H9 (cell line): Measurements from ENCODE around the gene OR8D2. TPM values are rescaled to one million over a fixed set of nuclear protein-coding genes. Genes with fewer than 3 reads are reported as not detected.

Experiments
- DNase-seq: peaks from one replicate; pipeline ENCODE4 v3.0.0-alpha.2; 2017
- H2AFZ ChIP-seq: one replicate; pipeline ENCODE4 v1.6.1; 2013; ENCODE audit warnings: mild to moderate bottlenecking, low read length, control low read depth, moderate library complexity
- H2AK5ac ChIP-seq: 2 replicates; pipeline ENCODE4 v1.6.1; 2013; ENCODE audit warnings: low read length, control low read depth, mixed read lengths; ENCODE audit not compliant: insufficient read length
- H2BK120ac ChIP-seq: one replicate; pipeline ENCODE4 v1.6.1; 2013; ENCODE audit warnings: low read depth, mild to moderate bottlenecking, low read length, control low read depth, inconsistent platforms; ENCODE audit not compliant: poor library complexity, severe bottlenecking
- H2BK12ac ChIP-seq: 2 replicates; pipeline ENCODE4 v1.6.1; 2013; ENCODE audit warnings: low read length, control low read depth, mixed read lengths, low read depth; ENCODE audit not compliant: insufficient read length
- H2BK15ac ChIP-seq: 2 replicates; pipeline ENCODE4 v1.6.1; 2013; ENCODE audit warnings: low read depth, low read length, control low read depth
- H2BK20ac ChIP-seq: one replicate; pipeline ENCODE4 v1.6.1; 2013; ENCODE audit warnings: low read depth, mild to moderate bottlenecking, low read length, control low read depth, inconsistent platforms; ENCODE audit not compliant: poor library complexity, severe bottlenecking
- H2BK5ac ChIP-seq: 2 replicates; pipeline ENCODE4 v1.6.1; 2013; ENCODE audit warnings: low read length, control low read depth, mixed read lengths; ENCODE audit not compliant: insufficient read length
- H3K14ac ChIP-seq: 2 replicates; pipeline ENCODE4 v1.6.1; 2013; ENCODE audit warnings: low read length, control low read depth; ENCODE audit not compliant: insufficient read depth
- H3K18ac ChIP-seq: 2 replicates; pipeline ENCODE4 v1.6.1; 2013; ENCODE audit warnings: low read depth, mild to moderate bottlenecking, mixed read lengths, low read length, control low read depth; ENCODE audit not compliant: insufficient read length
- H3K23ac ChIP-seq: 2 replicates; pipeline ENCODE4 v1.6.1; 2013; ENCODE audit warnings: low read length, control low read depth, mixed read lengths, low read depth; ENCODE audit not compliant: insufficient read length
- H3K23me2 ChIP-seq: 2 replicates; pipeline ENCODE4 v1.6.1; 2013; ENCODE audit warnings: low read depth, mild to moderate bottlenecking, mixed read lengths, low read length, control low read depth; ENCODE audit not compliant: insufficient read length, poor library complexity, severe bottlenecking
- H3K27ac ChIP-seq: 2 replicates; pipeline ENCODE4 v1.5.1; 2013; ENCODE audit warnings: low read length, control low read depth, mixed read lengths, low read depth; ENCODE audit not compliant: insufficient read length
- H3K27me3 ChIP-seq: 2 replicates; pipeline ENCODE4 v1.6.1; 2013; ENCODE audit warnings: low read length, control low read depth, inconsistent platforms; ENCODE audit not compliant: insufficient read depth
- H3K4ac ChIP-seq: 2 replicates; pipeline ENCODE4 v1.6.1; 2013; ENCODE audit warnings: low read depth, mild to moderate bottlenecking, control low read depth, inconsistent platforms, low read length, moderate library complexity
- H3K4me1 ChIP-seq: 2 replicates; pipeline ENCODE4 v1.6.1; 2013; ENCODE audit warnings: low read length, control low read depth, inconsistent platforms; ENCODE audit not compliant: insufficient read depth
- H3K4me2 ChIP-seq: 2 replicates; pipeline ENCODE4 v1.6.1; 2013; ENCODE audit warnings: low read length, control low read depth, mixed read lengths; ENCODE audit not compliant: insufficient read length, insufficient read depth
- H3K56ac ChIP-seq: 2 replicates; pipeline ENCODE4 v1.6.1; 2013; ENCODE audit warnings: low read depth, mild to moderate bottlenecking, mixed read lengths, low read length, control low read depth; ENCODE audit not compliant: insufficient read length
- H3K79me1 ChIP-seq: 2 replicates; pipeline ENCODE4 v1.6.1; 2013; ENCODE audit warnings: low read depth, mild to moderate bottlenecking, moderate library complexity, low read length, control low read depth, inconsistent platforms; ENCODE audit not compliant: insufficient read depth, poor library complexity, severe bottlenecking
- H3K79me2 ChIP-seq: 2 replicates; pipeline ENCODE4 v1.6.1; 2013; ENCODE audit warnings: low read length, control low read depth, inconsistent platforms; ENCODE audit not compliant: insufficient read depth
- H3K9ac ChIP-seq: 2 replicates; pipeline ENCODE4 v1.6.1; 2013; ENCODE audit warnings: low read length, control low read depth, mixed read lengths; ENCODE audit not compliant: insufficient read length; ENCODE audit errors: extremely low read depth
- H3K9me3 ChIP-seq: one replicate; pipeline ENCODE4 v1.6.1; 2013; ENCODE audit warnings: low read depth, low read length, inconsistent platforms; ENCODE audit not compliant: control insufficient read depth
- H3T11ph ChIP-seq: one replicate; pipeline ENCODE4 v1.6.1; 2013; ENCODE audit warnings: mild to moderate bottlenecking, low read length, control low read depth, inconsistent platforms
- H4K20me1 ChIP-seq: one replicate; pipeline ENCODE4 v1.6.1; 2013; ENCODE audit not compliant: control insufficient read depth, insufficient read length, insufficient read depth
- H4K5ac ChIP-seq: 2 replicates; pipeline ENCODE4 v1.6.1; 2013; ENCODE audit warnings: low read depth, mild to moderate bottlenecking, mixed read lengths, low read length, control low read depth; ENCODE audit not compliant: insufficient read length
- H4K8ac ChIP-seq: replicated peaks from 2 replicates; pipeline ENCODE4 v1.6.1; 2013; ENCODE audit warnings: low read length, control low read depth, mixed read lengths, low read depth; ENCODE audit not compliant: insufficient read length
- H4K91ac ChIP-seq: 2 replicates; pipeline ENCODE4 v1.6.1; 2013; ENCODE audit warnings: low read depth, mild to moderate bottlenecking, moderate library complexity, mixed read lengths, low read length, control low read depth; ENCODE audit not compliant: insufficient read length
- H3K27ac Mint-ChIP-seq, 3 experiments: 2 replicates in 2 of 3; 3 replicates in 1 of 3; pipeline ENCODE4 v1.8.0; 2020 to 2021; ENCODE audit warnings: mixed read lengths in 3 of 3, mild to moderate bottlenecking in 1 of 3, moderate library complexity in 1 of 3
- H3K27me3 Mint-ChIP-seq: 2 replicates; pipeline ENCODE4 v1.8.0; 2021; ENCODE audit warnings: low read depth, mild to moderate bottlenecking, moderate library complexity, mixed read lengths
- H3K36me3 Mint-ChIP-seq, 3 experiments: 2 replicates in 2 of 3; 3 replicates in 1 of 3; pipeline ENCODE4 v1.8.0; 2020 to 2021; ENCODE audit warnings: low read depth in 3 of 3, mixed read lengths in 3 of 3; ENCODE audit not compliant: insufficient read depth in 1 of 3
- H3K4me1 Mint-ChIP-seq, 2 experiments: 2 replicates each; pipeline ENCODE4 v1.8.0; 2020; ENCODE audit warnings: mixed read lengths in 2 of 2
- H3K4me3 Mint-ChIP-seq, 2 experiments: 2 replicates in 1 of 2; 3 replicates in 1 of 2; pipeline ENCODE4 v1.8.0; 2020 to 2021; ENCODE audit warnings: mild to moderate bottlenecking in 2 of 2, mixed read lengths in 2 of 2, moderate library complexity in 1 of 2
- H3K9me3 Mint-ChIP-seq, 2 experiments: 2 replicates in 1 of 2; 3 replicates in 1 of 2; pipeline ENCODE4 v1.8.0; 2020; ENCODE audit warnings: mild to moderate bottlenecking in 2 of 2, mixed read lengths in 2 of 2, moderate library complexity in 1 of 2
- WGBS: extraction: QIAGEN DNeasy Blood & Tissue Kit; methylation state at CpG from one replicate; pipeline ENCODE4 v1.1.7; 2013; ENCODE audit warnings: missing lambda C conversion rate, low lambda C conversion rate, mixed read lengths; ENCODE audit not compliant: insufficient read length; ENCODE audit errors: extremely low coverage; 5-methylcytosine and 5-hydroxymethylcytosine counted together
- total RNA-seq: library from RNA; stranded (reverse); gene quantifications from 2 replicates; pipeline ENCODE4 v1.2.1, GENCODE V29; 2021
- TF ChIP-seq, protein P1 (sequence below): fragments of 200-600 bp; sonication (generic); conservative IDR thresholded peaks from 3 replicates; pipeline ENCODE4 v1.8.0; 2021; ENCODE audit warnings: antibody characterized with exemption, mild to moderate bottlenecking

Gene OR8D2
- total RNA-seq, 1 experiment from 2014 or later = not detected

DNA sequence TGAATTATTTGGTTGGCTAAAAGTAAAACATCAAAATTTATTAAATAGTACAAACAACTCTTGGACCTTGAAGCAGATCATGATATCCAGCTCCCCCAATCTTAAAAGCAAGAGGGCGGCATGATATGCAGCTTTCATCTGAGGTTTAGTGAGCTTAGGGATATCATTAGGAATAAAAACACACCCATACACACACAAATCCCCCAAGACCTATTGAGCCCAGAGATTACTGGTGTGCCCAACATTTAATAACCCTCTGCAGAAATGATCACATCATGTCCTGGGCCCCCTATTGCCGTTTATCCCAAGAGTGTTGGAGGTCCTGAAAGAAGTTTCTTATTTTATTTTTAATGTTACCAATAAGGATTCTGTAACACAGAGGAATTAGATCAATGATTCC, 6.1 kb downstream of the OR8D2 start, which contains the start of gene OR8D1:
OR8D1 (minus strand) TSS at position 101 of the 400 bp plus-strand sequence. CDS start 3,183 bp downstream, outside the sequence.
- Histone ChIP-seq H3K4ac (no peak within 1 kb of the TSS), H4K91ac (no peak within 1 kb of the TSS), H3K27me3 (no peaks in the 10 kb centered on the region), H3K9me3 (no peaks in the 10 kb centered on the region), H2AK5ac (no peak within 1 kb of the TSS), H3K23me2 (no peaks in the 10 kb centered on the region), H2AFZ (no peak within 1 kb of the TSS), H2BK120ac (no peak within 1 kb of the TSS), H3K27ac (no peak within 1 kb of the TSS), H3K9ac (no peak within 1 kb of the TSS), H3T11ph (no peak within 1 kb of the TSS), H3K4me2 (no peak within 1 kb of the TSS), H2BK12ac (no peak within 1 kb of the TSS), H2BK5ac (no peak within 1 kb of the TSS), H3K23ac (no peak within 1 kb of the TSS), H3K4me1 (no peaks in the 10 kb centered on the region), H2BK20ac (no peak within 1 kb of the TSS), H3K79me2 (no peaks in the 10 kb centered on the region), H4K20me1 (no peaks in the 10 kb centered on the region), H3K79me1 (no peaks in the 10 kb centered on the region), H3K18ac (no peak within 1 kb of the TSS), H4K8ac (no peak within 1 kb of the TSS), H2BK15ac (no peak within 1 kb of the TSS), H4K5ac (no peak within 1 kb of the TSS), H3K14ac (no peak within 1 kb of the TSS), H3K56ac (no peak within 1 kb of the TSS)
- Mint-ChIP-seq H3K9me3 (no peaks in the 10 kb centered on the region), H3K27me3 (peaks cover 3% of the 10 kb centered on the region), H3K27ac (peak within 1 kb of the TSS in 1 of 3 experiments; percentile 70; a peak in 1 of 7 replicates), H3K4me3 (no peak within 1 kb of the TSS), H3K4me1 (no peaks in the 10 kb centered on the region), H3K36me3 (no peaks in the 10 kb centered on the region)
- no CpG with 5 or more reads among the region's 2 CpGs for WGBS
- no peak for DNase-seq
- TF ChIP-seq, protein P1, sequence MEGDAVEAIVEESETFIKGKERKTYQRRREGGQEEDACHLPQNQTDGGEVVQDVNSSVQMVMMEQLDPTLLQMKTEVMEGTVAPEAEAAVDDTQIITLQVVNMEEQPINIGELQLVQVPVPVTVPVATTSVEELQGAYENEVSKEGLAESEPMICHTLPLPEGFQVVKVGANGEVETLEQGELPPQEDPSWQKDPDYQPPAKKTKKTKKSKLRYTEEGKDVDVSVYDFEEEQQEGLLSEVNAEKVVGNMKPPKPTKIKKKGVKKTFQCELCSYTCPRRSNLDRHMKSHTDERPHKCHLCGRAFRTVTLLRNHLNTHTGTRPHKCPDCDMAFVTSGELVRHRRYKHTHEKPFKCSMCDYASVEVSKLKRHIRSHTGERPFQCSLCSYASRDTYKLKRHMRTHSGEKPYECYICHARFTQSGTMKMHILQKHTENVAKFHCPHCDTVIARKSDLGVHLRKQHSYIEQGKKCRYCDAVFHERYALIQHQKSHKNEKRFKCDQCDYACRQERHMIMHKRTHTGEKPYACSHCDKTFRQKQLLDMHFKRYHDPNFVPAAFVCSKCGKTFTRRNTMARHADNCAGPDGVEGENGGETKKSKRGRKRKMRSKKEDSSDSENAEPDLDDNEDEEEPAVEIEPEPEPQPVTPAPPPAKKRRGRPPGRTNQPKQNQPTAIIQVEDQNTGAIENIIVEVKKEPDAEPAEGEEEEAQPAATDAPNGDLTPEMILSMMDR = no peak
